Keratinocyte (primary cell): ENCODE results near the gene CLK3. TPM values are rescaled to one million over a fixed set of nuclear protein-coding genes. Genes with fewer than 3 reads are reported as not detected.
A peak's percentile ranks its signal among the peaks of the same experiment; 100 is the strongest.

Experiments used
- DNase-seq: peaks from one replicate; pipeline ENCODE4 v3.0.0-alpha.2; 2011; ENCODE audit warnings: low read depth, missing footprints, low spot score
- FAIRE-seq: peaks from 2 replicates; lab custom pipeline; 2011; peaks lifted over from hg19 to GRCh38; lab: Jason Lieb, UNC
- H2AFZ ChIP-seq: 2 replicates; pipeline ENCODE4 v1.6.0; 2012; ENCODE audit warnings: low read length, control low read depth, inconsistent platforms; ENCODE audit not compliant: control insufficient read depth
- H3K27ac ChIP-seq: 2 replicates; pipeline ENCODE4 v1.5.1; 2011; ENCODE audit warnings: low read length; ENCODE audit not compliant: control insufficient read depth, insufficient read depth
- H3K27me3 ChIP-seq: 3 replicates; pipeline ENCODE4 v1.6.0; 2011; ENCODE audit warnings: low read length; ENCODE audit not compliant: control insufficient read depth, insufficient read depth; ENCODE audit errors: extremely low read depth
- H3K36me3 ChIP-seq, 2 experiments: 2 replicates in 1 of 2; 3 replicates in 1 of 2; pipeline ENCODE4 v1.5.1; 2011; ENCODE audit warnings: low read length in 2 of 2, mild to moderate bottlenecking in 1 of 2; ENCODE audit not compliant: control insufficient read depth in 2 of 2, insufficient read depth in 2 of 2; ENCODE audit errors: extremely low read depth in 1 of 2
- H3K4me1 ChIP-seq: 3 replicates; pipeline ENCODE4 v1.5.1; 2011; ENCODE audit warnings: low read length; ENCODE audit not compliant: control insufficient read depth, insufficient read depth; ENCODE audit errors: extremely low read depth
- H3K4me2 ChIP-seq: 3 replicates; pipeline ENCODE4 v1.6.0; 2011; ENCODE audit warnings: low read depth, low read length; ENCODE audit not compliant: control insufficient read depth, insufficient read depth; ENCODE audit errors: extremely low read depth
- H3K4me3 ChIP-seq, 3 experiments: fragments of 200-600 bp in 1 of 3; sonication (generic) in 1 of 3; 2 replicates in 2 of 3; 3 replicates in 1 of 3; pipeline ENCODE4 v1.5.1; 2011 to 2016; ENCODE audit warnings: low read length in 3 of 3, mild to moderate bottlenecking in 3 of 3, control low read depth in 2 of 3, inconsistent platforms in 1 of 3, low read depth in 1 of 3, mixed read lengths in 1 of 3, mixed run types in 1 of 3, moderate library complexity in 1 of 3; ENCODE audit not compliant: control insufficient read depth in 2 of 3, insufficient read depth in 2 of 3; ENCODE audit errors: extremely low read depth in 1 of 3
- H3K79me2 ChIP-seq: 2 replicates; pipeline ENCODE4 v1.6.0; 2012; ENCODE audit warnings: low read length; ENCODE audit not compliant: control insufficient read depth, insufficient read depth
- H3K9ac ChIP-seq: 3 replicates; pipeline ENCODE4 v1.6.0; 2011; ENCODE audit warnings: low read length; ENCODE audit not compliant: control insufficient read depth, insufficient read depth; ENCODE audit errors: extremely low read depth
- H3K9me1 ChIP-seq: 3 replicates; pipeline ENCODE4 v1.6.0; 2011; ENCODE audit warnings: low read length; ENCODE audit not compliant: control insufficient read depth, insufficient read depth; ENCODE audit errors: extremely low read depth
- H3K9me3 ChIP-seq: 2 replicates; pipeline ENCODE4 v1.5.1; 2012; ENCODE audit warnings: low read depth, low read length; ENCODE audit not compliant: control insufficient read depth
- H4K20me1 ChIP-seq: 3 replicates; pipeline ENCODE4 v1.6.0; 2011; ENCODE audit warnings: low read length; ENCODE audit not compliant: control insufficient read depth, insufficient read depth; ENCODE audit errors: extremely low read depth
- CTCF ChIP-seq, 3 experiments: IDR thresholded peaks in 1 of 3; conservative IDR thresholded peaks in 1 of 3; optimal IDR thresholded peaks in 1 of 3; 2 replicates in 2 of 3; 3 replicates in 1 of 3; pipeline versions ENCODE3 to v1.5.1; 2011; ENCODE audit warnings: low read length in 3 of 3, mild to moderate bottlenecking in 3 of 3, moderate library complexity in 2 of 3, control low read depth in 1 of 3, inconsistent platforms in 1 of 3; ENCODE audit not compliant: insufficient read depth in 2 of 3; ENCODE audit errors: extremely low read depth in 1 of 3
- EZH2 ChIP-seq: IDR thresholded peaks from one replicate; pipeline ENCODE4 v1.6.1; 2012; ENCODE audit warnings: inconsistent platforms, mild to moderate bottlenecking, low read length, moderate library complexity
- dilution Hi-C: fragments of 300-500 bp; cut with MboI; formaldehyde crosslinking; loops from one replicate; pipeline ENCODE4 v1.7.0; 2020; ENCODE audit warnings: low sequenced_read_pairs; ENCODE audit not compliant: extremely low pct_ligation_motif_present
- polyA plus RNA-seq, 5 experiments: library from polyadenylated mRNA; depleted of rRNA in 3 of 5; stranded (reverse) in 3 of 5; stranded (forward) in 1 of 5; unstranded in 1 of 5; fragments of >200 nt; gene quantifications; 1 replicate in 1 of 5; 2 replicates in 3 of 5; 3 replicates in 1 of 5; pipeline versions ENCODE4 v1.2.1 to v1.2.3, GENCODE V29; 2011 to 2012; ENCODE audit warnings: missing spikeins in 2 of 5, low read depth in 1 of 5, low replicate concordance in 1 of 5

Gene CLK3
- polyA plus RNA-seq, 1 donor (not counting 4 experiments of a cell fraction or from before 2014, with no cell fraction given), result 61.2 TPM

GRCh38 chr15:74579001-74579400, 36.6 kb upstream of the CLK3 start:
- Histone ChIP-seq H3K9me1 (no peaks in the 10 kb centered on the region), H3K27ac (no peak overlapping the region), H3K4me1 (peaks cover 16% of the 10 kb centered on the region), H3K9me3 (no peaks in the 10 kb centered on the region), H3K27me3 (no peaks in the 10 kb centered on the region), H3K36me3 (peaks cover 8 to 15% of the 10 kb centered on the region in 2 experiments), H3K79me2 (no peaks in the 10 kb centered on the region), H4K20me1 (peaks cover 4% of the 10 kb centered on the region), H2AFZ (no peak overlapping the region), H3K4me2 (no peak overlapping the region), H3K4me3 (no peak overlapping the region), H3K9ac (no peak overlapping the region)
- TF ChIP-seq EZH2, result no peak
- TF ChIP-seq CTCF (optimal IDR thresholded peaks at IDR 0.05 in 1 of 3, IDR thresholded peaks at IDR 0.05 in 1 of 3, conservative IDR thresholded peaks at IDR 0.05 in 1 of 3; ENCODE audit: extremely low read depth in 1 of 3, insufficient read depth in 2 of 3, low read length in 3 of 3), result no peak
- DNase-seq, result no peak
- FAIRE-seq, result no peak
- dilution Hi-C loops, result no loop called here

GRCh38 chr15:74580538-74581350, 34.9 kb upstream of the CLK3 start:
- peak; percentile 87 for FAIRE-seq
- Histone ChIP-seq H3K36me3 (peaks cover 6 to 7% of the 10 kb centered on the region in 2 experiments), H3K27ac (no peak overlapping the region)

More at GRCh38 chr15:74580538-74581350, 34.9 kb upstream of the CLK3 start:
- Histone ChIP-seq H3K9me1 (no peaks in the 10 kb centered on the region), H3K9ac (no peak overlapping the region), H3K79me2 (no peaks in the 10 kb centered on the region), H3K4me2 (peak overlapping the region; percentile 48), H4K20me1 (peaks cover 4% of the 10 kb centered on the region), H3K27me3 (no peaks in the 10 kb centered on the region), H2AFZ (no peak overlapping the region), H3K4me3 (peak overlapping the region in 1 of 3 experiments; percentile 14), H3K4me1 (peaks cover 12% of the 10 kb centered on the region), H3K9me3 (no peaks in the 10 kb centered on the region)
- no peak for DNase-seq
- dilution Hi-C loops, result no loop called here
- no peak for TF ChIP-seq CTCF (optimal IDR thresholded peaks at IDR 0.05 in 1 of 3, IDR thresholded peaks at IDR 0.05 in 1 of 3, conservative IDR thresholded peaks at IDR 0.05 in 1 of 3; ENCODE audit: extremely low read depth in 1 of 3, insufficient read depth in 2 of 3, low read length in 3 of 3)
- TF ChIP-seq EZH2, result no peak
